Mucosa of descending colon (tissue), 3 donors: Measurements from ENCODE around the gene TFEB. TPM values are rescaled to one million over a fixed set of nuclear protein-coding genes. Genes with fewer than 3 reads are reported as not detected.

Experiments
- ATAC-seq: fragments of 200-7000 bp; cut with Tn5 transposase; one replicate; pipeline ENCODE4 v1.9.1; 2020; ENCODE audit warnings: mild to moderate bottlenecking, moderate library complexity
- DNase-seq, 3 donors: peaks; one replicate each; pipeline ENCODE4 v3.0.0-alpha.2; 2020
- H3K36me3 ChIP-seq: fragments of 200-600 bp; one replicate; pipeline ENCODE4 v1.8.0; 2021; ENCODE audit warnings: low read depth, mild to moderate bottlenecking
- H3K4me1 ChIP-seq: fragments of 200-600 bp; one replicate; pipeline ENCODE4 v1.8.0; 2021; ENCODE audit warnings: low read depth, mild to moderate bottlenecking
- H3K4me3 ChIP-seq: fragments of 200-600 bp; one replicate; pipeline ENCODE4 v1.8.0; 2021; ENCODE audit warnings: mild to moderate bottlenecking
- H3K9me3 ChIP-seq: fragments of 200-600 bp; one replicate; pipeline ENCODE4 v1.8.0; 2021; ENCODE audit warnings: mild to moderate bottlenecking
- intact Hi-C, 2 donors: fragments of 100-400 bp; cut with DNase I in 1 of 2; cut with micrococcal nuclease in 1 of 2; formaldehyde crosslinking; loops; one replicate each; pipeline versions ENCODE4 v1.11.0 to v1.11.1; 2022; cut with DNase I, micrococcal nuclease
- total RNA-seq, 3 donors: library from RNA; stranded (reverse); fragmentation: NEBNext Ultra II Directional in 2 of 3; extraction: Animal tissue kit (Norgen Biotek cat#: 25700) in 2 of 3; gene quantifications; one replicate each; pipeline versions ENCODE4 v1.2.1 to v1.2.4, GENCODE V29; 2021 to 2023
- TF ChIP-seq, protein P1 (sequence below): fragments of 200-600 bp; IDR thresholded peaks from one replicate; pipeline ENCODE4 v1.8.0; 2022; ENCODE audit warnings: antibody characterized with exemption, mild to moderate bottlenecking
- donor health status: DM: no; HTN: no; CAD: no; lungs with moderate emphysema.
- donor health status: DM: no; HTN: no; CAD: no.
- donor health status: DM: no; HTN: yes; CAD: no.

TFEB gene
- total RNA-seq, 3 donors from 2014 or later, result 35.2 to 44.5 (median 40.2) TPM

- DNase-seq (peak in 1 of 3 donors; percentile 70), ATAC-seq (peak; percentile 11)
- intact Hi-C loops, result no loop called here
- Histone ChIP-seq H3K9me3 (no peaks in the 10 kb centered on the region), H3K4me3 (no peak overlapping the region), H3K4me1 (peaks cover 17% of the 10 kb centered on the region), H3K36me3 (no peaks in the 10 kb centered on the region)
- TF ChIP-seq, protein P1, sequence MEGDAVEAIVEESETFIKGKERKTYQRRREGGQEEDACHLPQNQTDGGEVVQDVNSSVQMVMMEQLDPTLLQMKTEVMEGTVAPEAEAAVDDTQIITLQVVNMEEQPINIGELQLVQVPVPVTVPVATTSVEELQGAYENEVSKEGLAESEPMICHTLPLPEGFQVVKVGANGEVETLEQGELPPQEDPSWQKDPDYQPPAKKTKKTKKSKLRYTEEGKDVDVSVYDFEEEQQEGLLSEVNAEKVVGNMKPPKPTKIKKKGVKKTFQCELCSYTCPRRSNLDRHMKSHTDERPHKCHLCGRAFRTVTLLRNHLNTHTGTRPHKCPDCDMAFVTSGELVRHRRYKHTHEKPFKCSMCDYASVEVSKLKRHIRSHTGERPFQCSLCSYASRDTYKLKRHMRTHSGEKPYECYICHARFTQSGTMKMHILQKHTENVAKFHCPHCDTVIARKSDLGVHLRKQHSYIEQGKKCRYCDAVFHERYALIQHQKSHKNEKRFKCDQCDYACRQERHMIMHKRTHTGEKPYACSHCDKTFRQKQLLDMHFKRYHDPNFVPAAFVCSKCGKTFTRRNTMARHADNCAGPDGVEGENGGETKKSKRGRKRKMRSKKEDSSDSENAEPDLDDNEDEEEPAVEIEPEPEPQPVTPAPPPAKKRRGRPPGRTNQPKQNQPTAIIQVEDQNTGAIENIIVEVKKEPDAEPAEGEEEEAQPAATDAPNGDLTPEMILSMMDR, result no peak
These were observed 27.7 kb downstream of the TFEB start for GRCh38 chr6:41707565-41708200.

DNA sequence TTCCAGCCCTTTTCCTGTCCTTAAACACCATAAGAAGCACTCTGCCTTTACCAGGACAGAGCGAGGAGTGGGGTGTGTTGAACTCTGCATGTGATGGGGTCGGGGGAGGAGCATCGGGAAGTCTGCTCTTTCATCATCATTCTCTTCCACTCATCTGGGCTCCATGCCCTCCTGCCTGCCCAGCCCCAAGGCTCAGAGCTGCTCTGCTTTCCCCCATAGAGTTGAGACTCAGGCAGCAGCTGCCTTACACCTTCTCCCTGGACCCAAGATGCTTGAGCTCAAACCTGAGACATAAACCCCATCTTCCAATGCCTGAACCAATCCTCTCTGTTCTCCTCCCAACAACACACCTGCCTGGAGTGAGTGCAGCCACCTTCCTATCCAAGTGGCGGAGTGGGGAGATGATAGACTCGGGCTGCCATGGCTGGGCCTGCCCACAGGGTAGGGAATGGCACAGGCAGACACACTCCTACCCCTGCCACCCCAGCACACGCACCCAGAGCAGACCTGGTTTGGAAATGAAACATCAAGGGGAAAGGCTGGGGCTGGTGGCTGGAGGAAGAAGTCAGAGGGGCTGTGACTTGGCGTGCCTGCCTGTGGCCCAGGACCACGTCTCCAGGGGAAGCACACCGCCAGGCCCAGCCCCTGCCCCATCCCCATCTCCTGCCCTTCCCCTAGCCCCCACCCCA, 28.4 kb downstream of the TFEB start:
- DNase-seq (peak in 1 of 3 donors; percentile 50), ATAC-seq (peak; percentile 4)
- Histone ChIP-seq H3K9me3 (no peaks in the 10 kb centered on the region), H3K36me3 (no peaks in the 10 kb centered on the region), H3K4me3 (no peak overlapping the region), H3K4me1 (peaks cover 17% of the 10 kb centered on the region)
- TF ChIP-seq, protein P1, result no peak
- intact Hi-C loops, result no loop called here

- intact Hi-C loops, result no loop called here
- H3K36me3 ChIP-seq, result no peaks in the 10 kb centered on the region
- peak; percentile 84 to 88 (median 87) for DNase-seq
- H3K4me3 ChIP-seq, result no peak overlapping the region
- TF ChIP-seq, protein P1, result peak; percentile 80
- H3K4me1 ChIP-seq, result peaks cover 17% of the 10 kb centered on the region
- H3K9me3 ChIP-seq, result no peaks in the 10 kb centered on the region
- peak; percentile 83 for ATAC-seq
These were observed 29.2 kb downstream of the TFEB start for GRCh38 chr6:41705996-41706835.

GRCh38 chr6:41705311-41705995, 30.0 kb downstream of the TFEB start:
- TF ChIP-seq, protein P1, result no peak
- Histone ChIP-seq H3K4me1 (peaks cover 17% of the 10 kb centered on the region), H3K36me3 (no peaks in the 10 kb centered on the region), H3K9me3 (no peaks in the 10 kb centered on the region), H3K4me3 (no peak overlapping the region)
- ATAC-seq (peak; percentile 3), DNase-seq (peak in 1 of 3 donors; percentile 60)
- intact Hi-C loops, result no loop called here

DNA sequence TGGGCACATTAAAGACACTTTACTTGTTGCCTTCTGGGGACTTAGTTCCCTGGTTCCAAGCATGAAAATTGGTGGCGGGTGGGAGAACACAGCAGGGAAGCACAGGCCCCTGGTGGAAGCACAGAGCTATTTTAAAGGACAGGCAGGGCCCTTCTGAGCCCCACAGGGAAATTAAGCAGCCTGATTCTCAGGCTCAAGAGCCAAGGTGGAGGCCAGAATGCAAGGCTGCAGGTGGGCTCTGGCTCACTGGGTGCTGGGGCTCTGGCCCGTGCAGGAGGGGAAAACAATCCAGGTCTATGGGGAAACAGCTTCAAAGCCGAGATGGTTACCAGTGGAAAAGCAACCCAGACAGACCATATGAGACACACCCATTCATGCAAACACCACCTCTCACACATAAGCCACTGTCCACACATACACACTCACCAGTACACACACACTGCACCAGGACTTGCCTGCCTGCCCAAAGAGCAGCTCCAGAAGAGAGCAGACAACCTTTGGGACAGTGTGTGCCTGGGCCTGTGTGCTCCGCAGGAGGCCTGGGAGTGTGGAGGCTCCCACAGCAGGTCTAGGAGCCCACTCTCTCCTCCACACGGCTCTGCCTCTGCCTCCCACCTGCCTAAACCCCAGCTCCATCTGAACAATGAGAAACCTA, 30.6 kb downstream of the TFEB start:
- intact Hi-C loops, result no loop called here
- H3K36me3 ChIP-seq, result no peaks in the 10 kb centered on the region
- TF ChIP-seq, protein P1, result no peak
- no peaks in the 10 kb centered on the region for H3K9me3 ChIP-seq
- peak in 2 of 3 donors; percentile 49 to 72 for DNase-seq
- no peak overlapping the region for H3K4me3 ChIP-seq
- ATAC-seq, result peak; percentile 78
- peaks cover 17% of the 10 kb centered on the region for H3K4me1 ChIP-seq
